Activated T-cell treated with anti-CD3 and anti-CD28 coated beads, Interleukin-2, amount 50 U/mL, for 1 hour (primary cell): ENCODE results near the gene CCL23.
"Not testable (repeated sequence)": the region's sequence is repeated elsewhere in the genome, so short reads cannot be mapped to it uniquely, and the experiment has no call there.

Source experiments
- DNase-seq: peaks from one replicate; pipeline ENCODE4 v3.0.0-alpha.2; 2020

The CCL23 gene, protein sequence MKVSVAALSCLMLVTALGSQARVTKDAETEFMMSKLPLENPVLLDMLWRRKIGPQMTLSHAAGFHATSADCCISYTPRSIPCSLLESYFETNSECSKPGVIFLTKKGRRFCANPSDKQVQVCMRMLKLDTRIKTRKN

DNA sequence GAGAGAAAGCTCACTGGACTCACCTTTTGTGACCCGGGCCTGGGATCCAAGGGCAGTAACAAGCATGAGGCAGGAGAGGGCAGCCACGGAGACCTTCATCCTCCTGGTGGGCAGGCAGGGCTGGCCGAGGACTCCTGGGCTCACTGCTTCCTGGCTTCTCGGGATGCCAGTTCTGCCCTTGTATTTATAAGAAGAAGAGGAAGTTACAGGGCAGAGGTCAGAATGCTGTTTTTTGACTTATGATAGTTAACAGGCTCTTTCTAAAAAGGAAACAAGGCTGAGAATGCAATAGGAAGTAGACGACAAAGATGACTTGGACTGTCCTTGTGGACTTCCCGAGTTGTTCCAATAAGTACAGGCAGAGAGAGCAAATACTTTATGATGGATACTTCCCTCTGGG, at the start of gene CCL23:
TSS of gene CCL23 (minus strand) at position 174 of the 400 bp plus-strand sequence. CDS start at position 99, 75 bp downstream.
- DNase-seq, result no peak

DNA sequence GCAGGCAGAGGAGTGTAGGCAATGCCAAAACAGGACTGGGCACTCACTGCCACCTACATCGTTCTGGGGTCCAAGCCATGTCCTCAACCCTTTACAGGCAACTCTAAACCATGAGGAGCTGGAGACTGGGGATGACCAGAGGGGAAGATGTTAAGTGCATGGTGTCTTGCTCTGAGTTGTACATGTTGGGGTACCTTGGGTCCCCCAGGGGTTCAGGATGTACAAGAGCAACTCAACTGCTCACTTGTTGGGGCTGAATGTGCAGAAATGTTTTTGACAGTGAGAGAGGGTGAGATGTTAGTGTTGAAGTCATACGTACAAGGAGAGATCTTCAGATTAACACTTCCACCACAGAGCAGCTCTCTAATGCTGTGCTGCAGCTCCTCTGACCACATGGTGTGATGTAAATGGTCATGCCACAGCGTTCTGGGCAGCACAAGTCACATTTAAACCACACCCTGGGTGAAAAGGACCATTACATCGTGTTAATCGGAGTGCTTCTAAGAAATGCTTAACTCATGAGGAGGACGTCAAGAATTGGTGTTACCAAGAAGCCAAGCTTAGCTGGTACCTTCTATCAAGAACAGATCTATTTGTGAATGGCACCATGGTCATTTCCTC, 48.7 kb upstream of the CCL23 start:
- DNase-seq, result no peak

DNA sequence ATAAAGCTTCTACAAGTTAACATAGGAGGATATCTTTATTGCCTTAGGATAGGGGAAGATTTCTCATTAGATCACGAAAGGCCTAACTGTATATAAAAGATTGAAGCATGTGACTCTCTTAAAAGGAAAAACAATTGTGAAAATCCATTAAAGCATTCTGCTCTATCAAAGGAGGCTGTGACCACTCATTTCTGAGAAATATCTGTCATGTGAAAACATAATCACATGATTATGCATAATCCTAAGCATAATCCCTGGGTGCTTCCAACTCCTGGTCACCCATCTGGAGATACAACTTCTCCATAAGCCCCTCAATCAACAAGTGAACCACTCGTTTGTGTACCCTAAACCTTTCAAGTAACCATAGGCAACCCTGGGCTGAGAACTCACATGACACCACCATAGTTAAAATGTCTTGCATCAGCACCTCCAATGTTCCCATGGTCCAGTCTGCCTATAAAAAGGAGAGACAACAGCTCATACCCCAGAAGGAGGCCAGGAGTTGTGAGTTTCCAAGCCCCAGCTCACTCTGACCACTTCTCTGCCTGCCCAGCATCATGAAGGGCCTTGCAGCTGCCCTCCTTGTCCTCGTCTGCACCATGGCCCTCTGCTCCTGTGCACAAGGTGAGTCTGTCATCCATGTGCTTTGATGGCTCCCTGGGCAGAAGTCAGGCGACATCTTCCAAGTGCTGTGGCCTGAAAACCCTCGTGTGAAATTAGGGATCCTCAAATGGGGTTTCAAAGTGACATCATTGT, 46.2 kb upstream of the CCL23 start, which contains the start of gene CCL18:
TSS of gene CCL18 (plus strand) at position 487 of the 756 bp plus-strand sequence. CDS start at position 558, 71 bp downstream.
- DNase-seq, result no peak

DNA sequence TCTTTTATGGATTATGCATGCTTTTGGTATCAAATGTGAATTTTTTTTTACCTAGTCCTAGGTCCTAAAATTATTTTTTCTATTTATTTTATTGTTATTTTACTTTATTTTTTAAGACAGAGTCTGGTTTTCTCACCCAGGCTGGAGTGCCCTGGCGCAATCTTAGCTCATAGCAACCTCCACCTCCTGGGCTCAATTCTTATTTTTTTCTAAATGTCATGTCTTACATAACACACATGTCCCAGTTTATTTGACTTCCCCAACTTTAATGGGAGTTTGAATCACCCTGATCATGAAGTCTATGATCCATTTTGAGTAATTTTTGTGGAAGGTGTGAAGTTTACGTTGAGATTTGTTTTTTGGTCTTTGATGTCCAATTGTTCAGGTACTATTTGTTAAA, 43.0 kb upstream of the CCL23 start:
- no peak for DNase-seq

DNA sequence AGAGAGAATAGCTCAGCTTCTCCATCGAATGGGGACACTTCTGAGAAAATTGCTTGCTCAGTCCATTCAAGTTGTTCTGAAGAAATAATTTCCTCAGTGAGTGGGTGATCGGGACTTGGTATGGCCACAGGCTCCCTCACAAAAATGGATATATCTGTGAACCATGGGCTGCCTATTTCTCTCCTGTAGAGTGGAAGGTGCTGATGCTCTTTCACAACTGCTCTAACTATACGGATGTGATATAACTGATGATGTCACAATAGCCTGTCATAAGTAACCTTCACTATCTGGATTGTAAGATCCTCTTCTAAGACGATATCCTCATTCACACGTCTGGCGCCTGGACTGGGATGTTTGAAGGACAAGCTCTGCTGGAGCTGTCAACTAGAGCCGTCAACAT, 41.6 kb upstream of the CCL23 start:
- no peak for DNase-seq

DNA sequence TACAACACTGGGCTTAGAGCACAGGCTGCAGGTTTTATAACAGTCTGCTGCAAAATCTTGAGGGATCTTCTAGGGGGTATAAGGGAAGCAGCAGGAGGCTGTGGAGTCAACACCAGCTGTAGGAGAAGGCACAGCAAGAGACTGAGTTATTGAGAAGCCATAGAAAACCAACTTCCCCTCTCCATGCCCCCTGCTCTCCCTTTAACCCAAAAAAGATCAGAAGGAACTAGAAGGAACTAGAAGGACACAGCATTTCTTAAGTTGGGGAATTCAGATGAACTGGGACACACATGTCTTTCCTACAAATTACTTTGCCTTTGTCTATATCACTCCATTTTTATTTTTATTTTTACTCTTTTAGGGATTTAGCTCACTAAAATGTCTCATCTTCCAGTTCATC, 40.1 kb upstream of the CCL23 start:
- no peak for DNase-seq

DNA sequence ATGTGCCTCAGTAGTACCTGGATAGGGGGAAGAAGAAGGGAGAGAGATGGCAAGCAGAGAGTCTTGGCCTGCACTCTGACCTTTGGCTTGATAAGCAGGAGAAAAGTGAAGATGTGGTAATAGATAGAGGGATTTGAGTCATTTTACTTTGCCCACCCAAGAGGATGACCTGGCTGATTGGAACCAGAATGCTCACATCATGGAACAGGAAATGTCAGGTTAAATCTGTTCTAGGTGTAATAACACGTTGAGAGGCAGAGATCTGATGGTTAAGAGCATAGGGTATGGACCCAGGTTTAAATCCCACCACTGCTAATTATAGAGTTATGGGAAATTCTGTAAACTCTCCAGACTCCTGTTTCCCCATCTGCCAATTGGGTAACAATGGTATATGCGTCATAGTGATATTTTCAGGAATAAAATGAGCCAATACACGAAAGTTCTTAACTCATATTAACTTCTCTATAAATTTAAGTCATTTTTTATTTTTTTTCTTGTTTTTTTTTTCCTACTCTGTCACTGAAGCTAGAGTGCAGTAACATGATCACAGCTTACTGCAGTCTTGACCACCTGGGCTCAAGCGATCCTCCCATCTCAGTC, 38.2 kb upstream of the CCL23 start:
- no peak for DNase-seq

DNA sequence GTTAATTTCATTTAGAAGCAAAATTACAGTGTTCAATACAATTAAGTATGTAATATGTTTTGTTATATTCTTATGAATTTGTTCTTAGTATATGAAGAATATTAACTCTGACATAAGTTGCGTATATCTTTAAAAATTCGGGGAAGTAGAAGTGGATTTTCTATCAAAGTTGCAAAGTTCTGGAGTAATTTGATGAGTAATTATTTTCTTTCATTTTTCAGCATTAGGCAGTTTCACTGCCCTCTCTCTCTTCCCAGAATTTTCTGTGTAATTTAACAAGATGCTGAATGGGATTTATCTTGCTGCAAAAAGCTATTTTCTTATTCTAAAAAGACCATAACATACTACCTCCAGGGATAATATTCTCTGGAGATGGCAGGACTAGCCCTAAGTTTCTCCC, 37.4 kb upstream of the CCL23 start:
- no peak for DNase-seq

DNA sequence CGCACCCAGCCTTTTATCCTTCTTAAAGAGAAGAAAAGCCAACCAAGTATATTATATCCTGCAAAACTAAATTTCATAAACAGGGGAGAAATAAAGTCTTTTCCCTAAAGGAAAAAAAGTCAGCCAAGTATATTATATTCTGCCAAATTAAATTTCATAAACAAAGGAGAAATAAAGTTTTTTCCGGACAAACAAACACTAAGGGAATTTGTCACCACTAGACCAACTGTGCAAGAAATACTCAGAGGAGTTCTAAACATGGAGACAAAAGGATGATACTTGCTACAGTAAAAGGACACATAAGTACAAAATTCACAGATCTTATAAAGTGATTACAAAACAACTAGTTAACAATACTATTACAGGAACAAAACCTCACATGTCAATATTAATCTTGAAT, 31.9 kb upstream of the CCL23 start:
- no peak for DNase-seq

DNA sequence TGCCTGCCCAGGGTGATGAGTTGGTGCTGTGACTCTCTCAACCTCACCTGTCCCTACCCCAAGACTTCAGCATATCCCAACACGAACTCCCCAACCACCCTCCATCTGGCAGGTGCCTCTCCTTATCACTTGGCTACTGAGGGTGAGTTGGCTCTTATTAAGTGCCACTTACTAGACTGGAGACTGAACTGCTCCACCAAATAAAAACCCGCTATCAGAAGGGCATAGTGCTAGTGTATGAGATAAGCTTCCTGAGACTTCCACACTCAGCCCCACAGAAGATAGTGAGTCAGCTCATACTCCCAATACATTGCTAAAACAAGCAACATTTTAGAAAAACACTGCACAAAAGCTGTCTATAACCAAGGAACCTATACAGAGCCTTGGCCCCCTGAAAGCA, 30.3 kb upstream of the CCL23 start:
- no peak for DNase-seq

DNA sequence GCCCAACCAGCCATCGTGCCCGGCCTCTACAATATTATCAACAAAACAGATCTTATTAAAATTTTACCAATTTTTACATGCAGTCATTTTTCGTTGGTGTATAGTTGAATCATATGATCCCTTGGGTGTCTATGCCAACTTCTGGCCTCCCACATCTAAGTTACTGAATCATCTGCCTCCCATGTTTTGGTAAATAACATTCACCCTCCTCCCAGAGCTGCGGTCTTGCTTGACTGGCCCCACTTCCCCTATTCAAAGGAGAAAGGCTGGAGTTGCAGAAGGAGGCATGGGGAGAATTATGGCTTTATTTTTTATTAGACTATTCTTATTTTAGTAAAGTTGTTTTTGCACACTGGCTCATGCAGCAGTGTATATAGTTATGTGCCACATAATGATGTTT, 18.5 kb upstream of the CCL23 start:
- DNase-seq, result no peak

DNA sequence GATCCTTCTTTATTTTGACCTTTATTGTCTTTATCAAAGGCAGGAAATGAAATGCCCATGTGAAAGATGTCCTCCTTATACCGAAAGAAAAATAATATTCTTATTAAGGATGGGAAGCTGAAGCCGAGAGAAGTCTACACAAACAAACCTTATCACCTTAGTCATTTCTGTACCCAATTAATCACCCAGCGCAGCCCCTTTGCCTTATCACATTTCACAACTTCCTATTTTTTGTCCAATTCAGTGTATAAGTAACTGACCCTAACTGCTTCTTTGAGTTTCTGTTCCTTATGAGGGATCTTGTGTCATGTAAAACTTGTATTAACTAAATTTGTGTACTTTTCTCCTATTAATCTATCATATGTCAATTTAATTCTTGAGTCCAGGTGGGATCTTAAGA, 16.4 kb upstream of the CCL23 start:
- DNase-seq, result no peak

DNA sequence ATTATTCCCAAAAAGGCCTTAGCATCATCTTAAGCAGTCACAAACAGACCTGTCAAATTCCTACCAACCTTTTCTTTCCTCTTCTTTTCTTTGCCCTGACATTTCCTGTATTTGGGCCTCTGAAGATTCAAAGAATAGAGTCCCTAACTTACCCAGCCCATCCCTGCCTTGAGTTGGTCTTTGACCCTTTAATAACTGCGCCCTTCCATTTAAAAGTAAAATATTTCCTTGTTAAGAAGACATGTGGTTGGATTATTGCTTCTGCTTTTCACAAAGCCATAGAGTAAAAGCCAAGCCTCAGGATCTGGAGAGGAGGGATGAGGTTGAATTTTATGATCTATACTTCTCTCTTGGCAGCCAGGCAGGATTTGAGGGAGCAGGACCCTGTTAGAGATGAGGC, 13.2 kb upstream of the CCL23 start:
- DNase-seq, result no peak

DNA sequence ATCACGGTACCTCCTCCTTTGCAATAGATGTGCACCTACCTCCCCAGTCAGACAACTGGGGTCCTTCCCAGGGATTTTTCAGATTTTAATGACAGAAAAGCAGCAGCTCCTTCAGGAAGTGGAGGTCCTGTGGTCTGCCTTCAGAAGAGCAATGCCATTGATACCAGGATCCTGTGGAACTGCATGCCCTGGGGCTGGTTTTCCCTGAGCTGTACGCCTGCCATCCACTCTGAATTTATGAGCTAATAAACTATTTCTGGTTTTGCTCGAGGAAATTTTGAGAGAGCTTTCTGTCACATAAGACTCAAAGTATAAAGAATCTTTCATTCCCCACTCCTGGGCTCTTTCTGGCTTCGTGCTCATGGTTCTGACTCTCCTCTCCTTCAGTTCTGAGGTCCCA, 10.0 kb upstream of the CCL23 start:
- no peak for DNase-seq

DNA sequence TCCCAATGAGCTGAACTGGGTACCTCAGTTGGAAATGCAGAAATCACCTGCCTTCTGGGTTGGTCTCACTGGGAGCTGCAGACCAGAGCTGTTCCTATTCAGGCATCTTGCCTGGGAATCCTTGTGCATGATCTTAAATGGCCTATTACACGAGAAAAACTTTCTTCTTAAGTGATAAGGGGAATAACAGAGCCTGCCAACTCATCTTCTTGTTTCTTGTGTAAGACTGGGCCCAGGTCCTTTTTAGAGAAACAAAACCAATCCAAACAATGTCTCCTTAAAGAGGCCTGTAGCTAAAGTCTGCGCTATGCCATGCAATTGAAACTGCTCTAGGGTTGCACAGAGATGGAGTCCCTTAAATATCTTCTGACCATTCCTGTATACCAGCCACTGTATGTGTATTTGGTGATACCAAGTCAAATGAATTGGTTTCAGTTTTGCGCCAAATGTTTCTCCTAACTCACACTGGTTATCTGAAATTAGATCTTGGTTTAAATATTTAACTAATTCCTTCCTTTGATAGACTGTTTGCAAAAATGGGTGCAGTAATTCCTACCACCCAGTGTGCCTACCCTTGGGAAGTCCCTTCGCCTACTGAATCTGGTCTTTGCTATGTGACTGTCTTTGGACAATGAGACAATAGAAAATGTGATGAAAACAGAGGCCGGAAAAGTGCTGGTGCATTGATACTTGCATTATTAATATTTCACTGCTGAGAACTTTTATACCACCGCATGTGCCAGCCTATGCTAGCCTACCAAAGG, 6.5 kb upstream of the CCL23 start:
- DNase-seq, result no peak

DNA sequence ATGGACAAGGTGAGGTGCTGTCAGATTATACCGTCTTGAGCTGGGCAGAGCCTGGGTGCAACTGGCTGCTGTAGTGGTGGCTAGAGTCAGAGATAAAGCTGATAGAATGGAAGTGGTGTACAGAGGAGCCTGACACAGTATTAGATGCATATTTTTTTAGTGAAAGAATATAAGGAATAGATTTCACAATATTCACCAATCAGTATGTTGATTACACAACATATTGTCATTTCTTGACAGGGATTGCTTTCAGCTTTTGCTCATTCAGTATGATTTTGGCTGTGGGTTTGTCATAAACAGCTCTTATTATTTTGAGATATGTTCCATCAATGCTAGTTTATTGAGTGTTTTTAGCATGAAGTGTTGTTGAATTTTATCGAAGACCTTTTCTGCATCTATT, 1.7 kb upstream of the CCL23 start:
- no peak for DNase-seq

DNA sequence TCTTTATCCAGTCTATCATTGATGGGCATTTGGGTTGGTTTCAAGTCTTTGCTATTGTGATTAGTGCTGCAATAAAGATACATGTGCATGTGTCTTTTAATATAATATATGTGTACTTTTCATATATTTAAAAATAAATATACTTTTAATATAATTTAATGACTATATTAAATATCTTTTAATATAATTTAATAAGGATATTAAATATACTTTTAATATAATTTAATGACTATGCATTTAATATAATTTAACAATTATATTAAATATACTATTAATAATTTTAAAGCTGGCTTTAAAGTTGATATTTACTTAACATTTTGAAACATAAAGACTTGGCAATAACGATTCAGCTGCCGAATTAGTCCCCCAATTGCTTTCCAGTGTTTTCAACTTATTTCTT, 1.2 kb downstream of the CCL23 start:
- no peak for DNase-seq

DNA sequence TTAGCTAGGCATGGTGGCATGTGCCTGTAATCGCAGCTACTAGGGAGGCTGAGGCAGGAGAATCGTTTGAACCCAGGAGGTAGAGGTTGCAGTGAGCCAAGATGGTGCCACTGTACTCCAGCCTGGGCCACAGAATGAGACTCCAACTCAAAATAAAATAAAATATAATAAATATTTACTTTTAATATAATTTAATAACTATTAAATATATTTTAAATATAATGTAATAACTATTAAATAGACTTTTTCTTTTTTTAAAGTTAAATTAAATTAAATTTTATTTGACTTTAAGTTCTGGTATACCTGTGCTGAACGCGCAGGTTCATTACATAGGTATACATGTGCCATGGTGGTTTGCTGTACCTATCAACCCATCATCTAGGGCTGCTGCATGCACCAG, 1.9 kb downstream of the CCL23 start:
- DNase-seq, result not testable (repeated sequence)

DNA sequence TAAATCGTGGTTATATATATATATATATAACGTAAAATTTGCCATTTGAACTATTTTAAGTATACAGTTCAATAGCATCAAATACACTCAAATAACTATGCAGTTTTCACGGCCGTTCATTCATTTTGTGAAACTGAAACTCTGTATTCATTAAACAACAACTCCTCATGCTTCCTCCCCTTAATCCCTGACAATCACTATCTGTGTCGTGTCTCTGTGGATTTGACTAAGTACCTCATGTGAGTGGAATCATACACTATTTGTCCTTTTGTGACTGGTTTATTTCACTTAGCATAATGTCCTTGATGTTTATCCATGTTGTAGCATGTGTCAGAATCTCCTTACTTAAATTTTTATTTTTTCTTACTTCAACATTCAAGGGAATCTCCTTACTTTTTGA, 2.8 kb downstream of the CCL23 start:
- DNase-seq, result no peak

DNA sequence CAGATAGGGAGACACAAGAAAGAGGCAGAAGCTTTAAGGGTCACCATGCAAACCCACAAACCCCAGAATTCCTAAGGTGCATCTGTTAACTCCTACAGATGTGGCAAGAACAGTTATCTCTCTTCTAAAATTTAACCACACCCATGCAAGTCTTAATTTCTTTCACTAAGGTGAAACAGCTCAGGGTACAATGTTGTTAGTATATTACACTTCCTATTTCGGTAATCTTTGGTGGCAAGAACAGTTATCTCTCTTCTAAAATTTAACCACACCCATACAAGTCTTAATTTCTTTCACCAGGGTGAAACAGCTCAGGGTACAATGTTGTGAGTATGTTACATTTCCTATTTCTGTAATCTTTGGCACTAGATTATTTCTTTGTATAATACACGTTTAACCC, 6.6 kb downstream of the CCL23 start:
- DNase-seq, result no peak

DNA sequence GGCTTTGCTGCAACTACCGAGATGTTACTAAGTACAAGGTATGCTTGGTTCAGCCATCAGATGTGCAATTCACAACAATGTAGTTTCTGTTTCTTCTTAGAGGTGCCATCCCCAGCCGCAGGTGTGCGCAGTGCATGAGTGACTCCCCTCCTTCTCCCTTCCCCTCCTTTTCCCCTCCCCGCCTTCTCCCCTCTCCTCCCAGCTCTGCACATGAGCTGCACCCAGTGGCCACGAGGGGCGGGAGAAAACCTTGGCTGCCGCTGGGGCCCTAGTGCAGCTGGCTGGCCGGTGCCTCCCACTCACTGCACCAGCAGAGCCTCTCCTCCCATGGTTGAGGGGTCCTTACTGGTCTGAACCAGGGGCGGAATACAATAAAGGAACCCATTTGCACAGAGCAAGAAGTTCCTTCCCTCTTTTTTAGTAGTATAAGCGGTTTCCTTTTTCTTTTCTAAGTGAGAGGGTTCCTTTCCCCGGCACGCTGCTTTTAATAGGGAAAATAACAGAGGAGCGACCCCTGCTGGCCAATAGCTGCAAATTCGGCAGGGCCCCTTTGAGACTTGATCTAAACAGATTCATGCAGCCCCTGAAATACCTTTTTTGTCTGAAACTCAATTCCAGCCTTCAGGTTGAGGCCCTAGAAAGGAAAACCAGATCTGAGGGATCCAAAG, 8.6 kb downstream of the CCL23 start:
- no peak for DNase-seq

DNA sequence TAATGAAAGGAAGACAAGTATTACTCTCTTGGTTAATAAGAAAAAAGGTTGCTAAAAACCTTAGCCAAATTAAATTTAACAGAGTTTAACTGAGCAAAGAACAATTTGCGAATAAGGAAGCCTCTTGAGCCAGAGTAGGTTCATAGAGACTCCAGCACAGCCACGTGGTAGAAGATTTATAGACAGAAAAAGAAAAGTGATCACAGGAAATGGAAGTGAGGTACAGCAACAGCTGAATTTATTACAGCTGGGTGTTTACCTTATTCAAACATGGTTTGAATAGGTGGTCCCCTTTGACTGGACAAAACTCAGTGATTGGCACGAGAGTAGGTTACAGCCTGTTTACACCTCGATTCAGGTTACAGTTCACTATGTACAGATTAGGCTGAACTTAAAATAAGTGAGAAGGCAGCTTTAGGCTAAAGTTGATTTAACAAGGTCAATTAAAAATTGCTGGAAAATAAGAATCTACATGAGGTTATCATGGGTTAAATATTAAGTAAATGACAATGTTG, 13.1 kb downstream of the CCL23 start:
- no peak for DNase-seq
